Muscle layer of colon (tissue), 2 donors: ENCODE measurements around the gene SLC17A7.
"Not testable (repeated sequence)": the region's sequence is repeated elsewhere in the genome, so short reads cannot be mapped to it uniquely, and the experiment has no call there.

ENCODE experiments used
- H3K27ac ChIP-seq: one replicate; pipeline ENCODE4 v1.7.0; 2013; ENCODE audit warnings: low read depth, mild to moderate bottlenecking, low read length, moderate library complexity
- H3K27me3 ChIP-seq, 2 donors: one replicate each; pipeline ENCODE4 v1.7.0; 2013; ENCODE audit warnings: low read length in 2 of 2, mild to moderate bottlenecking in 2 of 2; ENCODE audit not compliant: insufficient read depth in 2 of 2, control insufficient read depth in 1 of 2
- H3K36me3 ChIP-seq: one replicate; pipeline ENCODE4 v1.7.0; 2013; ENCODE audit warnings: mild to moderate bottlenecking, low read length; ENCODE audit not compliant: insufficient read depth
- H3K4me1 ChIP-seq: one replicate; pipeline ENCODE4 v1.7.0; 2013; ENCODE audit warnings: mild to moderate bottlenecking, low read length; ENCODE audit not compliant: insufficient read depth
- H3K4me3 ChIP-seq, 2 donors: one replicate each; pipeline ENCODE4 v1.7.0; 2013; ENCODE audit warnings: low read length in 2 of 2, low read depth in 1 of 2, mild to moderate bottlenecking in 1 of 2, moderate library complexity in 1 of 2
- H3K9ac ChIP-seq: one replicate; pipeline ENCODE4 v1.7.0; 2013; ENCODE audit warnings: low read length
- H3K9me3 ChIP-seq: one replicate; pipeline ENCODE4 v1.7.0; 2013; ENCODE audit warnings: mild to moderate bottlenecking, low read length
- donor health status: abdominal sarcoma.
- donor health status: Adenocarcinoma of cecum.

Gene SLC17A7

DNA sequence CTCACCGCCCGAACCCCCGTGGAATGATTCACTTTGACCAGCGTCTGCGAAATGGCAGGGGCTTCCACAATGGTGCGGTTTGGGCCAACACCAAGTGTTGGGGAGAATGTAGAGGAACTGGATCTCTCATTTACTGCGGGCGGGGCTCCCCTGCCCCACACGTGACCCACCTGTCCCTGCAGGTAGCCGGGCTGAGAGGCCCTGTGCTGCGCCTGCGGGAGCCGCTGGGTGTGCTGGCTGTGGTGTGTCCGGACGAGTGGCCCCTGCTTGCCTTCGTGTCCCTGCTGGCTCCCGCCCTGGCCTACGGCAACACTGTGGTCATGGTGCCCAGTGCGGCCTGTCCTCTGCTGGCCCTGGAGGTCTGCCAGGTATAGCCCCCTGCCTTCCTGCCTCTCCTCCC lies 26.9 kb upstream of the SLC17A7 start:
- H3K4me3 ChIP-seq: no peak overlapping the region
- H3K36me3 ChIP-seq: no peaks in the 10 kb centered on the region
- H3K9ac ChIP-seq: no peak overlapping the region
- H3K27ac ChIP-seq: no peak overlapping the region
- no peaks in the 10 kb centered on the region for H3K27me3 ChIP-seq
- no peaks in the 10 kb centered on the region for H3K4me1 ChIP-seq
- no peaks in the 10 kb centered on the region for H3K9me3 ChIP-seq

DNA sequence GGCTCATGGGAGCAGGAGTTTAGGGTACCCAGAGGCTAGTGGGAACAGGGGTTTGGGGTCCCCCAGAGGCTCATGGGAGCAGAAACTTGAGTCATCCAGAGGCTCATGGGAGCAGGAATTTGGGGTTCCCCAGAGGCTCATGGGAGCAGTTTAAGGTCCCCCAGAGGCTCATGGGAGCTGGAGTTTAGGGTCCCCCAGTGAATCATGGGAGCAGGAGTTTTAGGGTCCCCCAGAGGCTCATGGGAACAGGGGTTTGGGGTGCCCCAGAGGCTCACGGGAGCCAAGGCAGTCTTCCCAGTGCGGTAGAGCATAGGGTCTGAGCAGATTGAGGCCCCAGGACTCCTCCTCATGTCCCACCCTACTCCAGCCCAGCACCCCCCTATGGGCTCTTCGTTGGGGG lies 24.0 kb upstream of the SLC17A7 start:
- H3K4me3 ChIP-seq: no peak overlapping the region
- H3K36me3 ChIP-seq: no peaks in the 10 kb centered on the region
- no peak overlapping the region for H3K9ac ChIP-seq
- no peaks in the 10 kb centered on the region for H3K9me3 ChIP-seq
- H3K27ac ChIP-seq: no peak overlapping the region
- H3K27me3 ChIP-seq: no peaks in the 10 kb centered on the region
- no peaks in the 10 kb centered on the region for H3K4me1 ChIP-seq

DNA sequence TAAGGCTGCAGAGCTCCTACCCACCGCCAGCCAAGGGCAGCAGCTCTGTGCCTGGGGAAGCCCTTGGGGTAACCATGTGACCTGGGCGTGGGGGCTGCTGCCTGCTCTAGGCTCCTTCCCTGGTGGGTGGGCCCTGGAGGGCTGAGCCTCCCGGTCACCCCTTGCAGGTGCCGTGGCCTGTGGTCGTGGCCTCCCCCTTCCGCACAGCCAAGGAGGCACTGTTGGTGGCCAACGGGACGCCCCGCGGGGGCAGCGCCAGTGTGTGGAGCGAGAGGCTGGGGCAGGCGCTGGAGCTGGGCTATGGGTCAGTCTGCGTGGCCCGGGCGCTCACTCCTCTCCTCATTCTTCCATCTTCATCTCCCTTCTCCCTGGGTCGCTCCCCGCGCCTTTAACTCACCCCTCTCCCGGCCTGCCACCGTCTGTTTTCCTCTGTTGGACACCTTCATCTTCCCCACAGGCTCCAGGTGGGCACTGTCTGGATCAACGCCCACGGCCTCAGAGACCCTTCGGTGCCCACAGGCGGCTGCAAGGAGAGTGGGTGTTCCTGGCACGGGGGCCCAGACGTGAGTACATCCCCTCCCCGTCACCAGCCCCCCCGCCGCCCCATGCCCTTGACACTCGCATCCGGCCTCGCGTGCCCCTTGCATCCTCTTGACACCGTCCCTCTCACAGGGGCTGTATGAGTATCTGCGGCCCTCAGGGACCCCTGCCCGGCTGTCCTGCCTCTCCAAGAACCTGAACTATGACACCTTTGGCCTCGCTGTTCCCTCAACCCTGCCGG lies 22.8 kb upstream of the SLC17A7 start:
- Histone ChIP-seq H3K4me3 (no peak overlapping the region), H3K27me3 (no peaks in the 10 kb centered on the region), H3K9me3 (no peaks in the 10 kb centered on the region), H3K4me1 (no peaks in the 10 kb centered on the region), H3K27ac (no peak overlapping the region), H3K36me3 (no peaks in the 10 kb centered on the region), H3K9ac (no peak overlapping the region)

DNA sequence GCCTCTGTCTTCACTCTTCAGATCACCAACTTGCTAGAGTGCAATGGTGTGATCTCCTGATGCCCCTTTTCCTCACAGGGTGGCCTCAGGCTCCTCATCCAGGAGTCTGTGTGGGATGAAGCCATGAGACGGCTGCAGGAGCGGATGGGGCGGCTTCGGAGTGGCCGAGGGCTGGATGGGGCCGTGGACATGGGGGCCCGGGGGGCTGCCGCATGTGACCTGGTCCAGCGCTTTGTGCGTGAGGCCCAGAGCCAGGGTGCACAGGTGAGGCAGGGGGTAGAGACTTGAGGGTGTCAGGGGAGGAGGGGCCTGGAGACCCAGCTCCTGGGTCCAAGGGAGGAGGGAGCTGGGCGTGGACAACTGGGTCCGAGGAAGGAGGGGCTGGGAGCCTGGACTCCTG lies 21.2 kb upstream of the SLC17A7 start:
- H3K4me3 ChIP-seq: no peak overlapping the region
- no peaks in the 10 kb centered on the region for H3K27me3 ChIP-seq
- H3K4me1 ChIP-seq: no peaks in the 10 kb centered on the region
- no peaks in the 10 kb centered on the region for H3K36me3 ChIP-seq
- no peak overlapping the region for H3K9ac ChIP-seq
- no peak overlapping the region for H3K27ac ChIP-seq
- H3K9me3 ChIP-seq: no peaks in the 10 kb centered on the region

DNA sequence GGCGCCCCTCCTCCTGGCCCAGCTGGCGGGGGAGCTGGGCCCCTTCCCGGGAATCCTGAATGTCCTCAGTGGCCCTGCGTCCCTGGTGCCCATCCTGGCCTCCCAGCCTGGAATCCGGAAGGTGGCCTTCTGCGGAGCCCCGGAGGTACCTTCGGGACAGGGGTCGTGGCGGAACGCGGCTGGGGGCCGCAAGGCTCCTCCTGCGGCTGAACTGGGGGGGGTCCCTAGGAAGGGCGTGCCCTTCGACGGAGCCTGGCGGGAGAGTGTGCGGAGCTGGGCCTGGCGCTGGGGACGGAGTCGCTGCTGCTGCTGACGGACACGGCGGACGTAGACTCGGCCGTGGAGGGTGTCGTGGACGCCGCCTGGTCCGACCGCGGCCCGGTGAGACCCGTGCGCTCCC lies 20.3 kb upstream of the SLC17A7 start:
- Histone ChIP-seq H3K4me1 (no peaks in the 10 kb centered on the region), H3K9me3 (no peaks in the 10 kb centered on the region), H3K9ac (no peak overlapping the region), H3K36me3 (no peaks in the 10 kb centered on the region), H3K4me3 (no peak overlapping the region), H3K27me3 (no peaks in the 10 kb centered on the region), H3K27ac (no peak overlapping the region)

DNA sequence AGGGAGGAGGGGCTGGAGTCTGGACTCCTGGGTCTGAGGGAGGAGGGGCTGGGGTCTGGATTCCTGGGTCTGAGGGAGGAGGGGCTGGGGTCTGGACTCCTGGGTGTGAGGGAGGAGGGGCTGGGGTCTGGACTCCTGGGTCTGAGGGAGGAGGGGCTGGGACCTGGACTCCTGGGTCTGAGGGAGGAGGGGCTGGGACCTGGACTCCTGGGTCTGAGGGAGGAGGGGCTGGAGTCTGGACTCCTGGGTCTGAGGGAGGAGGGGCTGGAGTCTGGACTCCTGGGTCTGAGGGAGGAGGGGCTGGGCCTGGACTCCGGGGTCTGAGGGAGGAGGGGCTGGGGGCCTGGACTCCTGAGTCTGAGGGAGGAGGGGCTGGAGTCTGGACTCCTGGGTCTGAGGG lies 19.8 kb upstream of the SLC17A7 start:
- H3K4me3 ChIP-seq, H3K4me1 ChIP-seq, H3K9ac ChIP-seq, H3K36me3 ChIP-seq, H3K27ac ChIP-seq, H3K9me3 ChIP-seq, H3K27me3 ChIP-seq: not testable (repeated sequence)

DNA sequence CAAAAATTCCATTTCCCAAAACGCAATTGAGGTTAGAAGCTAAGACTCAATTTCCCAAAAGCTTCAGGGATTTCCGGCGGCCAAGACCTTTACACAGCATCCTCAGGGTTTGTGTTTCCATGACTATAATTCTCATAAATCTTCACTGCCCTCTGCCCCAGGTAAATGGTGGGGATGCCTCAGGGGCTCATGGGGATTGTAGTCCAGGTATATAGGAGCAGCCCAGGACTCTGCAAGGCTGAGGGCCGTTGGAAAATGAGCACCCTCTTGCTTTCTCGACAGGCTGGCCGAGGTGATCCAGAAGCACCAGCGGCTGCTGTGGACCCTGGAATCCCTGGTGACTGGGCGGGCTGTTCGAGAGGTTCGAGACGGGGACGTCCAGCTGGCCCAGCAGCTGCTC lies 18.1 kb upstream of the SLC17A7 start:
- Histone ChIP-seq H3K4me3 (no peak overlapping the region), H3K27me3 (no peaks in the 10 kb centered on the region), H3K9me3 (no peaks in the 10 kb centered on the region), H3K36me3 (no peaks in the 10 kb centered on the region), H3K4me1 (peaks cover 1% of the 10 kb centered on the region), H3K9ac (no peak overlapping the region), H3K27ac (no peak overlapping the region)

DNA sequence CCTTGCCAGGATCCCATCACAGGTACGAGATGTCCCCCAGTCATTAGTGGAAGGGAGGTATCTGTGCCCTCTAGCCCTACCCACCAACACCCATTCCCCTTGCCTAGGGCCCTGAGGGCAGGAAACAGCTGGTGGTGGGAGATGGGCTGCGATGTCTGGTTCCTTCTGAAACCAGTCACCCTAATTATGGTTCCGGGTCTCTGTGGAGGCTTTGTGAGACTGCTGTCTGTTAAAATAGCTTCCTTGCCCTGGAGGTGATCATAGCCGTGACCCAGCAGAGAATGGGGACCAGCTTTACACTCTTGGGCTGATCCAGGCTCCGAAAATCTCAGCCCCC lies 17.2 kb upstream of the SLC17A7 start:
- no peak overlapping the region for H3K9ac ChIP-seq

DNA sequence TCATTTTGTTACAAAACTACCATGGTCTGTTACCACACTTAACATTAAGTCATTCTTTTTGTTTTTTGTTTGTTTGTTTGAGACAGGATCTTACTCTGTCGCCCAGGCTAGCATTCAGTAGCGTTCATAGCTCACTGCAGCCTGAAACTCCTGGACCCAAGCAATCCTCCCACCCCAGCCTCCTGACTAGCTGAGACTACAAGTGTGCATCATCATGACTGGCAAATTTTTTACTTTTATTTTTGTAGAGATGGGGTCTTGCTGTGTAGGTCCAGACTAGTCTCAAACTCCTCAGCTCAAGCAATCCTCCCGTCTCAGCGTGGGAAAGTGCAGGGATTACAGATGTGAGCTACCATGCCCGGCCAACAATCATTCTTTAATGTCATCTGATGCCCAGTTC lies 15.0 kb upstream of the SLC17A7 start:
- no peak overlapping the region for H3K27ac ChIP-seq

More for the DNA sequence above, 17.2 kb upstream of the SLC17A7 start:
- H3K27ac ChIP-seq: no peak overlapping the region
- no peaks in the 10 kb centered on the region for H3K9me3 ChIP-seq
- H3K36me3 ChIP-seq: no peaks in the 10 kb centered on the region
- H3K4me3 ChIP-seq: no peak overlapping the region
- no peaks in the 10 kb centered on the region for H3K27me3 ChIP-seq
- peaks cover 8% of the 10 kb centered on the region for H3K4me1 ChIP-seq

DNA sequence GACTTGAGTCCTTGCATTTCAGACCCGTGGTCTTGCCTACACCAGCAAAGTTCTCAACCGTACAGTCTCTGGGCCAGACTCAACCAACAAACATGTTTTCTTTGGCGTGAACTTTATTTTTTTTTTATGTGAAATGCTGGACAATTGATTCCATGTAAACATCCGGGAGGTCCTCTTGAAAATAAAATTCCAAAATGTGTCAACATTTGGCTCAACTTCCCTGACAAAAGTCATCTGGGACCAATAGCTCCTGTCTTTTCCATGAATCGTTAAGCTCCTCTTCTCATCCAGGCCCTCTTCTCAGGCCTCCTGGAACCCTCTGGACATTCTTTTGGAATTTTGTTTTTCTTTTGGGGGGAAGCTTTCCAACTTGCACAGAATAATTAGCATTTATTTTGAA lies 14.4 kb upstream of the SLC17A7 start:
- no peaks in the 10 kb centered on the region for H3K36me3 ChIP-seq
- no peaks in the 10 kb centered on the region for H3K9me3 ChIP-seq
- peaks cover 9% of the 10 kb centered on the region for H3K4me1 ChIP-seq
- no peak overlapping the region for H3K9ac ChIP-seq
- no peak overlapping the region for H3K27ac ChIP-seq
- no peak overlapping the region for H3K4me3 ChIP-seq
- no peaks in the 10 kb centered on the region for H3K27me3 ChIP-seq

More for the DNA sequence above, 15.0 kb upstream of the SLC17A7 start:
- H3K27me3 ChIP-seq: no peaks in the 10 kb centered on the region
- no peak overlapping the region for H3K9ac ChIP-seq
- H3K9me3 ChIP-seq: no peaks in the 10 kb centered on the region
- peaks cover 8% of the 10 kb centered on the region for H3K4me1 ChIP-seq
- no peak overlapping the region for H3K4me3 ChIP-seq
- H3K36me3 ChIP-seq: no peaks in the 10 kb centered on the region

DNA sequence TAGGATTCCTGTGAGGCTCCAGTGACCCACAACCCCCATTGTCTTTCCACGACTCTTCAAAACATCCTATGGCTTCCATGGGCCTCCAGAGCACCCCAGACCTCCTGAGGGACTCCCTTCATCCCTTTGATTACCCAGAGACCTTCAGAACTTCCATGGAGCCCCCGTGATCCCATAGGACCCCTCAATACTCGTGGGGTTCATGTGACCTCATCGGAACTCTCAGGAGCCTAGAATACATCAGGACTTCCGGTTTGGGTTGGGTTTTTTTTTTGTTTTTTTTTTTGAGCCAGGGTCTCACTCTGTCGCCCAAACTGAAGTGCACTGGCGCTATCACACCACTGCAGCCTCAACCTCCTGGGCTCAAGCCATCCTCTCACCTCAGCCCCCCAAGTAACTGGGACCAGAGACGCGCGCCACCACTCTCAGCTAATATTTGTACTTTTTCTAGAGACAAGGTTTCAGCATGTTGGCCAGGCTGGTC lies 12.5 kb upstream of the SLC17A7 start:
- Histone ChIP-seq H3K4me3 (peak overlapping the region; percentile 40 to 80), H3K36me3 (peaks cover 7% of the 10 kb centered on the region), H3K4me1 (peaks cover 12% of the 10 kb centered on the region), H3K27me3 (no peaks in the 10 kb centered on the region), H3K9me3 (no peaks in the 10 kb centered on the region), H3K27ac (peak overlapping the region; percentile 75), H3K9ac (peak overlapping the region; percentile 86)
